ENCODE measurements around the gene CELSR1.
"Not testable (repeated sequence)": the region's sequence is repeated elsewhere in the genome, so short reads cannot be mapped to it uniquely, and the experiment has no call there.

Gene CELSR1

GRCh38 chr22:46329616-46330015 is 207.8 kb downstream of the CELSR1 start:
- DNase-seq (ENCODE audit: low read depth, low spot score) = no peak

DNA sequence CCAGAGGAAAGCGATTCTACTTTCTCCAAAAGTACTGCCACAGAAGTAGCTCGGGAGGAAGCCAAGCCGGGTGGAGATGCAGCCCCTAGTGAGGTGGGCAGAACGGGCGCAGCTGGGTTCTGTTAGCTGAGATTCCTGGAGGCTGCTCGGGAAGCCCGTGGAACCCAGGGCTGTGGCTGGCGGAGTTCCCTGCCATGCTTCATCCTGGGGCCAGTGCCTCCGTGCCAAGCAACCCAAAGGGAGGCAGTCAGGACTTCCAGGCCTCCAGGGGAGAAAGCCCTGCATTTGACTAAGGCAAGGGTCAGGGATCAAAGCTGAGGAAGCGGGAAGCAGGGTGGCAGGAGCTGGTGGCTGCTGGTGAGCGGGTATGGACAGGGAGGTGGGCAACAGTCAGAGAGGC is 208.6 kb downstream of the CELSR1 start:
- DNase-seq (ENCODE audit: low read depth, low spot score) = no peak

DNA sequence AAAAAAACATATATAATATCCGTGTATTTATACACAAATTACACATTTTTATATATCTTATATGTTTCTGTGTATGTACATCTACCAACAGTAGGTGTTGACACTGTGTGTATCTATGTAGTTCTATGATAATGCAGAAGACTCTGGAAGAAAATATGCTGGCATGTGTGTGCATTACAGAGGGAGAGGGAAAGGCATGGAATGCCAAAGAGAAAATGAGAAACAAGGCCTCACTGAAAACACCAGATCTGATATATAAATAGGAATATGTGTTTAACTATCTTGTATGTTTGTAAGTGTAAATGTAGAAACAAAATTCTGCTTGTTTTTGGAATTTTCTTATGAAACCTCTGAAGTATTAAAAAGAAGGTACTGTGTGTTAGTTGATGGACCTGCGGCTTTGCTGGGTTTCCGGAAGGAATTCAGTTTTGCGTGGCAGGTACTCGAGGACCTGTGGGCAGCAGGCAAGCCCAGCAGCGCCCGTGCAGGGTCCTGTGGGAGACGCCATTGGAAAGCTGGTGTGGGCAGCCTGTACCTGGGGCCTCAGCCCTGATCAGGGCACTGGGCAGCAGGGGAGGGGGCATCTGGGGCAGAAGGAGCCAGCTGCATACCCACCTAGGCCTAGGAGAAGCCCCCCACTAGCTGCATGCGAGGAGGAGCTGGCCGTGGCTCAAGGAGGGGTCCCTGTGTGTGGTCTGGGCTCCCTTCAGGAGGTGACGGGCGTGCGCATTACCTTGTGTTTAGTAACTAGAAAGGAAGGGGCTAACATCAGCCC is 209.5 kb downstream of the CELSR1 start:
- DNase-seq (ENCODE audit: low read depth, low spot score) = no peak

- DNase-seq (ENCODE audit: low read depth, low spot score) = no peak
These were observed 211.2 kb downstream of the CELSR1 start for GRCh38 chr22:46326066-46326680.

DNA sequence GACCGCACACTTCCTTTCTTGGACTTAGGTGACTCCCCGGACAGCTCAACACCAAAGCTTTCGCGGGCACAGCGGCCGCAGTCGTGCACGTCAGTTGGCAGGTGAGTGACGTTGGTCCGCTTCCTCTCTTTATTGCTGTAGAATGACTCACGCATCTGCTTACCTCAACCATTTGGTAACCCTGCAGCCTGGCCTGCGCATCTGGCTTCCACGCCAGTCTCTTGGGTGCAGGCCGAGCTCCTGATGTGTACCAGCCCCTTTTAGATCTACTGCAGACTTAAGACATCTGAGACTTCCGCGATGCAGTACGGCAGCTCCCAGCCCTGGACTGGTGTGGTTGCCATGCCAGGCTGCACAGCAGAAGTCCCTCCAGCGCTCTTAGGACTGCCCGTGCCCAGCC is 214.3 kb downstream of the CELSR1 start:
- no peak for DNase-seq (ENCODE audit: low read depth, low spot score)

- DNase-seq (ENCODE audit: low read depth, low spot score) = no peak
These were observed 214.7 kb downstream of the CELSR1 start for GRCh38 chr22:46322711-46323110.

GRCh38 chr22:46320716-46321386 is 216.6 kb downstream of the CELSR1 start:
- DNase-seq (ENCODE audit: low read depth, low spot score) = no peak

- no peak for DNase-seq (ENCODE audit: low read depth, low spot score)
These were observed 217.2 kb downstream of the CELSR1 start for GRCh38 chr22:46320166-46320710.

- no peak for DNase-seq (ENCODE audit: low read depth, low spot score)
These were observed 218.1 kb downstream of the CELSR1 start for GRCh38 chr22:46319319-46319718.

- no peak for DNase-seq (ENCODE audit: low read depth, low spot score)
These were observed 218.8 kb downstream of the CELSR1 start for GRCh38 chr22:46318576-46318975.

DNA sequence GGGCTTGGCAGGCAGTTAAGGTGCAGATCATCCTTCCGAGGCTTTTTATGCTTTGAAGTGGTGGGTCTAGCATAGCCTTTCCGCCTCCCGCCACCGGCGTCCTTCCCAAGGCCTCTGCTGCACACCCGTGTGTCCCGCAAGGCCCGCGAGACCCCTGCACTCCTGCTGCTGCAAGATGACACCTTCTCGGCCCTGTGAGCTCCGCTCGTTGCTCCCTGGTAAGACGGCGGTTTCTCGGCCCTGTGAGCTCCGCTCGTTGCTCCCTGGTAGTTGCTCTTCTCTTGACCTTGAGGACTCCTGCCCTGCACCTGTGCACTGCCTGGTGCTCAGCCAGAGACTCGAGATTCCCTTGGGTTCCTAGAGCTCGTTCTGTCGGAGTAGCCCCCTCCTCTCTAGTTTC is 219.8 kb downstream of the CELSR1 start:
- no peak for DNase-seq (ENCODE audit: low read depth, low spot score)

- DNase-seq (ENCODE audit: low read depth, low spot score) = no peak
These were observed 221.4 kb downstream of the CELSR1 start for GRCh38 chr22:46315976-46316375.

GRCh38 chr22:46312848-46313247 is 224.6 kb downstream of the CELSR1 start:
- DNase-seq (ENCODE audit: low read depth, low spot score) = not testable (repeated sequence)

DNA sequence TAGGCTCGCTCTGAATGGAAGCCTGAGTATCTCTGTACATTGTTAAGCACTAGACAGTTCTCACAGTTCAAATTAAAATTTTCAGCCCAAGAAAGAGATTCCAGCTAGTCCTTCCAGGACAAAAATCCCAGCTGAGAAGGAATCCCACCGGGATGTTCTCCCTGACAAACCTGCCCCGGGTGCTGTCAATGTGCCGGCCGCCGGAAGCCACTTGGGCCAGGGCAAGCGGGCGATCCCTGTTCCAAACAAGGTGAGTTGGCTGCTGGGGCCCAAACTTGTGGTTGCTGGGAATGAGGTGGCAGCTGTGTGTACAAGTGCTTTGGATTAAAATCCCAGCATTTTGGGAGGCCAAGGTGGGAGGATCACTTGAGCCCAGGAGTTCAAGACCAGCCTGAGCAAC is 225.4 kb downstream of the CELSR1 start:
- DNase-seq (ENCODE audit: low read depth, low spot score) = no peak

Measured in brain pericyte (primary cell).